HG02938 (cell line): Measurements from ENCODE around the gene DZIP3.
"Not testable (repeated sequence)": the region's sequence is repeated elsewhere in the genome, so short reads cannot be mapped to it uniquely, and the experiment has no call there.

Source experiments
- ATAC-seq: cut with Tn5 transposase; IDR thresholded peaks from one replicate; pipeline ENCODE4 v1.9.1; 2021; ENCODE audit warnings: mild to moderate bottlenecking, moderate library complexity; ENCODE audit not compliant: unreplicated experiment

DZIP3 gene

DNA sequence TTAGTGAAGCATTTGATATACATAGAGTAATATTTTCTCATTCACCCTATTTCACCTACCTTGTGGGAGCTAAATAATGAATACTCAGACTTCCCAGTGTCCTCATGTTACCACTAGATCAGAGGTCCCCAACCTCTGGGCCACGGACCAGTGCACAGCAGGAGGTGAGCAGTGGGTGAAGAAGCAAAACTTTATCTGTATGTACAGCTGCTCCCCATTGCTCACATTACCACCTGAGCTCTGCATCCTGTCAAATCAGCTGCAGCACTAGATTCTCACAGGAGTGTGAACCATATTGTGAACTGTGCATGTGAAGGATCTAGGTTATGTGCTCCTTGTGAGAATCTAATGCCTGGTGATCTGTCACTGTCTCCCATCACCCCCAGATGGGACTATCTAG, 88.3 kb downstream of the DZIP3 start:
- ATAC-seq: no peak

DNA sequence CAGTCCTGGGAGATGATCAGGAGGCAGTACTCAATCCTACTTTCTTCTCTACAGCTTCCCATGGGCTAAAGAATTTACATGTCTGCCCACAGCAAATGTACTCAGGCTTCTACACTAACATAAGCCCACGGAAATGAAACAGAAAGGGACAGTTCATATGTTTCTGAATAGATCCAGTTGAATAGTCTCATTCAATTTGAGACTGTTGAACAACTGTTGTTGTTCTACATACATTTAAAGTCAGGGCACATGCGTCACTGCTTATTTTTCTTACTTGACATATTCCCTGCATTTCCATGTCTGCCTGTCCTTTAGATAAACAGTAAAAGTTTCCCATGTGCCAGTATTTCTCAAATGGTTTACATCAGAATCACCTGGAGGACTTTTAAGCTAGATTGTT, 102.8 kb downstream of the DZIP3 start:
- not testable (repeated sequence) for ATAC-seq

DNA sequence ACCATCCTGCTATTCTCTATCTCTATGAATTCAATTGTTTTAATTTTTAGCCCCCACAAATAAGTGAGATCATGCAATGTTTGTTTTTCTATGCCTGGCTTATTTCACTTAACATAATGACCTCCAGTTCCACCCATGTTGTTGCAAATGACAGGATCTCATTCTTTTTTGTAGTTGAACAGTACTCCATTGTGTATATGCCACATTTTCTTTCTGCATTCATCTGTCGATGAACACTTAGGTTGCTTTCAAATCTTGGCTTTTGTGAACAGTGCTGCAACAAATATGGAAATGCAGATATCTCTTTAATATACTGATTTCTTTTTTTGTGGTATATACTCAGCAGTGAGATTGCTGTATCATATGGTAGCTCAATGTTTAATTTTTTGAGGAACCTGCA, 108.9 kb downstream of the DZIP3 start:
- no peak for ATAC-seq

DNA sequence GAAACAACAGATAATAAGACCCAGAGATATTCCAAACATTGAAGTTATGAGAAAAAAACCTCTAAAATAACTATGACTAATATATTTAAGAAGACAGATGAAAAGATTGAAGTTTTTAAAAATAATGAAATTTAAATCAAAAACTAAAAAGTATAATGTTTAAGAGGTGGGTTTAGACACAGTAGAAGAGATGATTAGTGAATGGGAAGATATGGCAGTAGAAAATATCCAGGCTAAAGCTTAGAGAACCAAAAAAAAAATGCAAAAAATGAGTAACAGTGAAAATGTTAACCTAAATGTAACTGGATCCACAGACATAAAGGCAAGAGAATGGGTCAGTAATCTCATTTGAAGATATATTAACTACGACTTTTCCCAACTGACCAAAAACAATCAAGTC, 115.5 kb downstream of the DZIP3 start:
- ATAC-seq: no peak

DNA sequence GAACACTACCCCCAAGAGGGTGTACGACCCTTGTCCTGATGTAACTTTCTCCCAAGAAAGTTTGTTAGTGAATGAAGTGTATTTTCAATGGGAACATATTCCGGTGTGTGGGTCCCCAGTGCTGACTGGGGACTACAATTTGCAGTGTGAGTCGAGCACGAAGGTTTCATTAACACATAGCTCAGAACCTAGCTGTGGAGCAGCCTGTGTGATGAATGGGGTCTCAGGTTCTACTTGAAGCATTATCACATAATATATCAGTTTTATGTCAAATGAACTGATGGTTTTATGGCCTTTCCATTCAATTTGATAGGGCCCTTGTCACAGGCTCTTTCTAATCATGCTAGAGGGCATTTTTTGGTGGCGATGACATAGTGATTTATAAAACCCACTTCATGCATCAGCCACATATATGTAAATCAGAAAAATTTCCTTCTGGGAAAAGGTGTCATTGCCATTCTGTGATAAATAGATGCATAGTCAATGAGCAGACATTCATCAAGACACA, 123.5 kb downstream of the DZIP3 start:
- no peak for ATAC-seq

DNA sequence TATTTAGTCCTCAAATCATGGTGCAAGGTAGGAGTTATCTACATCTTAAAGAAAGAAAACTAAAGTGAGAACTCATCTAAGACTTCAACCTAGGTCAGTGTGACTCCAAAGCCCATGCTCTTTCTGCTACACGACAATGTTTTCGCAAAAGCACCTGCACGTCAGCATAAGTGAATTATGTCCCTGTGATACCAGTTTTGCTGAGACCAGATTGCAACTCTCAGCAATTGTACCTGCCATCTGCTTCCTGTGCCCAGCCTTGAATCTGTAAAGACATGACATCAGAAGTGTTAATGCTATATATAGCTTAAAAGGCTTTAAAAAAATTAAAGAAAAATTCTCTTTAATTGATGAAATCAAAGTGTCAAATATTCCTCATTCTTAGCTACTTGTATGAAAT, 124.3 kb downstream of the DZIP3 start:
- no peak for ATAC-seq

DNA sequence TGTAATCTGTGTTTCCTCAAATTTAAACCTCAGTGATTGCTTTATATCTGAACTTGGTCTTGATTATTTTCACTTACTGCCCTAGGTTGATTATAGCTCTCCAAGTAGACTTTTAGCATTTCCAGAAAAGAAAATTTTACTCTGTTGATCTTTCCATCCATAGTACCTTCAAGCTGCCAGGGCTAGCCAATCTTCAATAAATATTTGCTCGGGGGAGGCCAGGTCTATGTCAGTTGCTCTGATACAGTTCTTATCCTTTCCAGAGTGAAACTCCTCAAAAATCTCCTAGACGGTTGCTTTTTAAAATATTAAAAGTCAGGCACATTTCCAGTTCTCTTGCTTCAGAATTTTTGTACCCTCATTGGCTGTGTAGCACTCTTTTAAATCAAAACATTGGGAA, 128.9 kb downstream of the DZIP3 start:
- ATAC-seq: no peak

DNA sequence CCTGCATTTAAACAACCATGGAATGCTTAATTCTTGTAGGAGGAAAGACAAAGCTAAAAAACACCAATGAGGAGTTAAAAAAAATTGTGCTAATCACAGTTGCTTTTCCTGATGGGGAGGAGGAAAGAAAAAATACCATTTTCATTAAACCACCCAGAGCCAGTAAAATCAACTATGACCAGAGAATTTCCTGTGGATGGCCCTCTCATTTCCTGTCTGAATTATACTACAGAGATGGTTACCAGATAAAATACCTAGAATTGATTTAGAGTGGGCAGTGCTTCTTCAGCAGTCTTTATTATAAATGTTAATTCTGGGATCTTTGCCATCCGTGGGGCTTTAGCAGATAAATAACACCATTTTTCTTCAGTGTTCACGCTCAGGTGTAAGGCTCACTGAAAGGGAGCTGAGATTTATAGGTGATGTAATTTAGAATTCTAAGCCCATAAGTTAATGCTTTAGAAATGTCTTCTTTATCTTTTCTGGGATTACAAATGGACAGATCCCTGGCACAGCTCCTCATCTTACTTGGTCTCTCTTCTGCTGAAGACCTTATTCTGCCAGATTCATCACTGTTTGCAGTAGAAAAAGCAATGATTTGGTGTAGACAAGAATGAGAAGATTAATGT, 129.8 kb downstream of the DZIP3 start:
- no peak for ATAC-seq

DNA sequence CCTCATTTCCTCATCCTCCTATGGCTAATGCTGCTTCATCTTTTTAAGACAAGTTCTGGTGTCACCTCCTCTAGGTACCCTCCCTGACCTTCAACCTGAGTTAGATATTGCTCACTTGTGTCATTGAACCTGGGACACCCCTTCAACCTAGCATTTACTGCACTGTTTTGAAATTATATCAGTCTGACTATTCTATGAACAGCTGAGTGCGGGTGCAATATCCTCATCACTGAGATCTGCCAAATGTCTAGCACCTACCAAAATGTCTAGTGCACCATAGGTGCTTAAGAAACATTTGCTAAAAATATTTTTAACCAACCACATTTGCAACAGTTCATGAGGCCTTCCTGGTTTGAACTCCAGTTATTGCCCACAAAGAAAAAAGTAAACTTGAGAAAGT, 133.2 kb downstream of the DZIP3 start:
- ATAC-seq: no peak

DNA sequence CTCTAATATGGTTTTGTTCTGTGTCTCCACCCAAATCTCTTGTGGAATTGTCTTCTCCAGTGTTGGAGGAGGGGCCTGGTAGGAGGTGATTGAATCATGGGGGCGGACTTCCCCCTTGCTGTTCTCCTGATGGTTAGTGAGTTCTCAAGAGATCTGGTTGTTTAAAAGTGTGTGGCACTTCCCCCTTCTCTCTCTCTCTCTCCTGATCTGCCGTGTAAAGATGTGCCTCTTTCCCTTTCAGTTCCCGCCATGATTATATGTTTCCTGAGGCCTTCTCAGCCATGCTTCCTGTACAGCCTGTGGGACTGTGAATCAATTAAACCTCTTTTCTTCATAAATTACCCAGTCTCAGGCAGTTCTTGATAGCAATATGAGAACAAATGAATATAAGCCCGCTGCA, 134.6 kb downstream of the DZIP3 start:
- ATAC-seq: no peak

DNA sequence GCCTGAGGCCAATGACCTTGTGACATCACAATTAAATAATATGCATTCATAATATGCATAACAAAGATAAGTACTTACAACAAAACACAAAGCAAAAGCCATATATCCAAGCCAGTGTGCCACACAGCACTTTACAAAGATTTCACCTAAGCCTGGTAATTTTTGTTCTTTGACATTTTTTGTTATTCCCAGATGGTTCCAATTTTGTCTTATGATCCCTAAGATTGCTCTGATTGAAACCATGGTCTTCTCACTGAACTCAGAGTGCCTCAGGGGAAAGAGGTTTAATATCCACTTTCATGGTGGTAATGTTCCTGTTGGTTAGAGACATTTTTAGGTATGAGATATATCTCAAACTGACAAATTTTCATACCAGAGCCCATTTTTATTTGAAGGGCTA, 138.6 kb downstream of the DZIP3 start:
- ATAC-seq: no peak

DNA sequence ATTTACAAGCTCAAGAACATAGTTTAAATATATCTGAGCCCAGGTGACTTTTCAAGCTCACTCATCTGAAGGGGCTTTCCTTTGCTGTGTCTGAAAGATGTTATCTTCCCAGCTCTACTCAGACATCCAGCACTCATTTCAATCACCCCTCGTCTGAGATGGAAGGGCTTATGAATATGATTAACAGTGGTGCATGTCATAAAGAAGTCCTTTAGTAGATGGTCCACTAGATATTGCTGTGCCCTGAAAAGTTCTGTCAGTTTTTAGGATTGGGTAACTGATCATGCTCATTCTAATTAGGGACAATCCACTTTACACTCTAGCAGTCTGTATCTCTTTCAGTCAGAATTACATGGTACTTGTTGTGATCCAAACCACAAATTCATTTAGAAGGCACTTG, 139.4 kb downstream of the DZIP3 start:
- no peak for ATAC-seq

DNA sequence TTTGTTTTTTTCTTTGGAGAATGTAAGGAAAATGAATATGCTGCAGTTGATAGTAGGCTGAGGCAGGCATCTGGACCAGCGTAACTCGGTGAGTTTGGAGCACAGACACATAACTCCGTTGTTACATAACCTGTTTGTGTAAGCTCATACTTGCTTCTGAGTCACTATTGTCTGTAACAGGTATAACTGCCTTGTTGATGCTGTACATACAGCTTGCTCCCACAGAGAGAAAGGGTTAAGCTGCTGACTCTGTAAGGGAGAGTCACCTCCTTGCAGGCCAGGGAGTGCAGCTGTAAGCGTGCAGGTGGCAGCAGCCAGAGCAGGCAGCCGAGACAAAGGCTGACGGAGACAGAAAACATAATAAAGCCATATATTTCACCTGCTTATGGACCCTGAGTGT, 147.3 kb downstream of the DZIP3 start:
- no peak for ATAC-seq

DNA sequence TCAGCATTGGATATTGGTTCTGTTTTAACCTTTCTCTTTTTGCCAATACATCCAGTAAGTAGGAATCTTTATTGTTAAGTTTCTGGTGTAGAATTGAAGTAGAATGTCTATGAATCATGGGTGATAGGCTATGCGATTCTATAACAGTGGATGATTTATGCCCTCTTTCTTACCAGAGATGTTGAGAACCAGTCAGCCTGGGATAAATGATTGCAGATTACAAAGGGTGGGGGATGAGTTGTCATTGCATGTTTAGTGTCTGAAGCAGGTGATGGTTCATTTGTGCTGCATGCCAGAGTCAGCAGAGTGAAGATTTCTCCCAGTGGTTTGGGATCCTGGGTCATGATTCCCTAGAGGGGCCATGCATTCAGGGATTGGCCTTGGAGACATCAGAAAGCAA, 153.4 kb downstream of the DZIP3 start:
- no peak for ATAC-seq
